Ovary (tissue), 3 donors: ENCODE measurements around the gene HIBADH.

Experiments used
- CTCF ChIP-seq, 3 donors: fragments of 450-650 bp in 2 of 3; fragments of 200-600 bp in 1 of 3; IDR thresholded peaks; one replicate each; pipeline versions ENCODE4 v1.5.1 to v1.8.0; 2016 to 2022; ENCODE audit warnings: antibody characterized with exemption in 3 of 3, mild to moderate bottlenecking in 1 of 3
- POLR2A ChIP-seq: fragments of 450-650 bp; IDR thresholded peaks from one replicate; pipeline ENCODE4 v1.6.1; 2017; ENCODE audit warnings: antibody characterized with exemption, mild to moderate bottlenecking, moderate library complexity
- donor health status: DM: no; HTN: no; CAD: no.

- TF ChIP-seq CTCF (IDR thresholded peaks at IDR 0.05) (no peak), POLR2A (no peak)
Measured at GRCh38 chr7:27549606-27550005, 113.1 kb downstream of the HIBADH start.
